IMR-90 (cell line): ENCODE results near the gene ZNF44. TPM values are rescaled to one million over a fixed set of nuclear protein-coding genes. Genes with fewer than 3 reads are reported as not detected.

Experiments
- ATAC-seq: fragments of 200-7000 bp; cut with Tn5 transposase; 2 replicates; pipeline ENCODE4 v1.9.1; 2020; ENCODE audit warnings: low read depth, mild to moderate bottlenecking, moderate library complexity
- BruUV-seq: library from RNA; stranded (reverse); fragments of 400-500 nt; replicated peaks from 2 replicates; lab custom pipeline; 2021; lab: Mats Ljungman, UMichigan
- CTCF ChIA-PET: fragments of 300-600 bp; formaldehyde crosslinking; extraction: SDS; loops from one replicate; lab custom pipeline; 2021; ENCODE audit warnings: antibody characterized with exemption; lab: Yijun Ruan, JAX
- POLR2A ChIA-PET: fragments of 300-600 bp; sonication (Branson Sonifier 250); formaldehyde crosslinking; loops from one replicate; lab custom pipeline; 2022; ENCODE audit warnings: antibody characterized with exemption; ENCODE audit not compliant: unreplicated experiment; lab: Charles Lee
- DNase-seq: peaks from one replicate; pipeline ENCODE4 v3.0.0; 2013
- H2AFZ ChIP-seq: replicated peaks from 2 replicates; pipeline ENCODE3; 2013; ENCODE audit warnings: low read length, mild to moderate bottlenecking; ENCODE audit not compliant: poor library complexity
- H2AK5ac ChIP-seq: 2 replicates; pipeline ENCODE4 v1.6.1; 2013; ENCODE audit warnings: low read depth, low read length, inconsistent platforms
- H2AK9ac ChIP-seq: replicated peaks from 2 replicates; pipeline ENCODE3; 2013; ENCODE audit warnings: mild to moderate bottlenecking, low read depth, low read length, moderate library complexity; ENCODE audit not compliant: poor library complexity
- H2BK120ac ChIP-seq: 2 replicates; pipeline ENCODE4 v1.6.1; 2013; ENCODE audit warnings: low read depth, low read length, inconsistent platforms
- H2BK15ac ChIP-seq: 3 replicates; pipeline ENCODE4 v1.6.1; 2013; ENCODE audit warnings: low read depth, low read length, inconsistent platforms
- H2BK20ac ChIP-seq: 2 replicates; pipeline ENCODE4 v1.6.1; 2013; ENCODE audit warnings: low read depth, mild to moderate bottlenecking, inconsistent platforms, low read length, moderate library complexity
- H2BK5ac ChIP-seq: 2 replicates; pipeline ENCODE4 v1.6.1; 2013; ENCODE audit warnings: mild to moderate bottlenecking, low read depth, low read length, inconsistent platforms; ENCODE audit not compliant: poor library complexity, severe bottlenecking
- H3K14ac ChIP-seq: replicated peaks from 2 replicates; pipeline ENCODE4 v1.6.1; 2013; ENCODE audit warnings: low read depth, low read length, inconsistent platforms
- H3K18ac ChIP-seq: 2 replicates; pipeline ENCODE4 v1.6.1; 2013; ENCODE audit warnings: low read depth, low read length, control low read depth
- H3K23ac ChIP-seq: 2 replicates; pipeline ENCODE4 v1.6.1; 2013; ENCODE audit warnings: low read depth, low read length, inconsistent platforms
- H3K27ac ChIP-seq: 2 replicates; pipeline ENCODE4 v1.5.1; 2013; ENCODE audit warnings: mild to moderate bottlenecking, control low read depth, low read length; ENCODE audit not compliant: insufficient read depth
- H3K27me3 ChIP-seq: 2 replicates; pipeline ENCODE4 v1.6.1; 2013; ENCODE audit warnings: low read length; ENCODE audit not compliant: control insufficient read depth, insufficient read depth
- H3K36me3 ChIP-seq: 2 replicates; pipeline ENCODE4 v1.6.1; 2013; ENCODE audit warnings: low read length, mixed read lengths; ENCODE audit not compliant: control insufficient read depth, insufficient read depth
- H3K4ac ChIP-seq: 2 replicates; pipeline ENCODE4 v1.6.1; 2013; ENCODE audit warnings: low read depth, low read length, inconsistent platforms
- H3K4me1 ChIP-seq: 2 replicates; pipeline ENCODE4 v1.6.1; 2013; ENCODE audit warnings: low read length, mixed read lengths; ENCODE audit not compliant: control insufficient read depth, insufficient read depth
- H3K4me2 ChIP-seq: 2 replicates; pipeline ENCODE4 v1.6.1; 2013; ENCODE audit warnings: low read depth, mild to moderate bottlenecking, control low read depth, low read length, moderate library complexity
- H3K4me3 ChIP-seq: 2 replicates; pipeline ENCODE4 v1.5.1; 2013; ENCODE audit warnings: low read depth, mild to moderate bottlenecking, control low read depth, low read length, moderate library complexity; ENCODE audit not compliant: insufficient read depth
- H3K56ac ChIP-seq: 2 replicates; pipeline ENCODE4 v1.6.1; 2013; ENCODE audit warnings: low read length, inconsistent platforms; ENCODE audit not compliant: insufficient read depth; ENCODE audit errors: extremely low read depth
- H3K79me1 ChIP-seq, 2 experiments: 2 replicates each; pipeline ENCODE4 v1.6.1; 2013; ENCODE audit warnings: low read length in 2 of 2, inconsistent platforms in 1 of 2, low read depth in 1 of 2
- H3K9ac ChIP-seq: 2 replicates; pipeline ENCODE4 v1.6.1; 2013; ENCODE audit warnings: low read depth, low read length, control low read depth
- H3K9me1 ChIP-seq: 2 replicates; pipeline ENCODE4 v1.6.1; 2013; ENCODE audit warnings: low read length, inconsistent platforms; ENCODE audit not compliant: insufficient read depth
- H3K9me3 ChIP-seq: 2 replicates; pipeline ENCODE4 v1.6.1; 2013; ENCODE audit warnings: low read length; ENCODE audit not compliant: control insufficient read depth, insufficient read depth
- H4K20me1 ChIP-seq: 2 replicates; pipeline ENCODE4 v1.6.1; 2013; ENCODE audit warnings: low read length, inconsistent platforms; ENCODE audit not compliant: insufficient read depth
- H4K5ac ChIP-seq: 2 replicates; pipeline ENCODE4 v1.6.1; 2013; ENCODE audit warnings: mild to moderate bottlenecking, low read depth, low read length, control low read depth
- H4K8ac ChIP-seq, 2 experiments: 2 replicates each; pipeline ENCODE4 v1.6.1; 2013; ENCODE audit warnings: low read depth in 2 of 2, low read length in 2 of 2, control low read depth in 1 of 2, inconsistent platforms in 1 of 2
- H4K91ac ChIP-seq: 2 replicates; pipeline ENCODE4 v1.6.1; 2013; ENCODE audit warnings: low read depth, low read length, inconsistent platforms; ENCODE audit not compliant: insufficient read depth
- CEBPB ChIP-seq: IDR thresholded peaks from 2 replicates; pipeline ENCODE4 v1.6.1; 2012; ENCODE audit warnings: low read depth, low read length, improper control_type of control experiment
- CTCF ChIP-seq: conservative IDR thresholded peaks from 2 replicates; pipeline ENCODE4 v1.5.1; 2012; ENCODE audit warnings: mild to moderate bottlenecking, low read depth, low read length, improper control_type of control experiment
- ELK1 ChIP-seq: fragments of 150-350 bp; IDR thresholded peaks from 2 replicates; pipeline ENCODE4 v1.6.1; 2016; ENCODE audit warnings: low read depth, mild to moderate bottlenecking, low read length, moderate library complexity, borderline replicate concordance
- FOS ChIP-seq: fragments of 150-350 bp; IDR thresholded peaks from 2 replicates; pipeline ENCODE4 v1.6.1; 2016; ENCODE audit warnings: low read depth, low read length
- MAFK ChIP-seq: IDR thresholded peaks from 2 replicates; pipeline ENCODE4 v1.6.1; 2012; ENCODE audit warnings: low read depth, low read length, improper control_type of control experiment
- MAZ ChIP-seq: IDR thresholded peaks from 2 replicates; pipeline ENCODE4 v1.6.1; 2012; ENCODE audit warnings: low read depth, mild to moderate bottlenecking, low read length, improper control_type of control experiment, moderate library complexity, borderline replicate concordance
- MXI1 ChIP-seq: IDR thresholded peaks from 2 replicates; pipeline ENCODE4 v1.6.1; 2012; ENCODE audit warnings: low read depth, mild to moderate bottlenecking, low read length, moderate library complexity, borderline replicate concordance
- NFE2L2 ChIP-seq: fragments of 150-350 bp; IDR thresholded peaks from 2 replicates; pipeline ENCODE4 v1.6.1; 2016; ENCODE audit warnings: low read depth, mild to moderate bottlenecking, low read length
- POLR2A ChIP-seq: IDR thresholded peaks from 2 replicates; pipeline ENCODE4 v1.6.1; 2012; ENCODE audit warnings: mild to moderate bottlenecking, low read depth, low read length
- RAD21 ChIP-seq: IDR thresholded peaks from 2 replicates; pipeline ENCODE4 v1.6.1; 2012; ENCODE audit warnings: low read length, improper control_type of control experiment
- RCOR1 ChIP-seq: IDR thresholded peaks from 2 replicates; pipeline ENCODE4 v1.6.1; 2012; ENCODE audit warnings: mild to moderate bottlenecking, low read length, improper control_type of control experiment; ENCODE audit not compliant: insufficient replicate concordance
- WGBS, 2 experiments: methylation state at CpG; one replicate each; pipeline versions ENCODE4 v1.1.5 to v1.1.7; 2013; ENCODE audit warnings: missing lambda C conversion rate in 2 of 2; ENCODE audit not compliant: insufficient read length in 1 of 2; ENCODE audit errors: extremely low coverage in 2 of 2; 5-methylcytosine and 5-hydroxymethylcytosine counted together
- dilution Hi-C: fragments of 300-500 bp; cut with HindIII; formaldehyde crosslinking; loops from one replicate; pipeline ENCODE4 v1.14.3; 2018; ENCODE audit warnings: low sequenced_read_pairs; ENCODE audit not compliant: unreplicated experiment
- in situ Hi-C: fragments of 300-500 bp; cut with MboI; formaldehyde crosslinking; loops from 3 replicates; pipeline ENCODE4 v1.14.3; 2019; ENCODE audit warnings: low sequenced_read_pairs, inconsistent platforms, mixed read lengths
- intact Hi-C: fragments of 100-400 bp; cut with micrococcal nuclease; formaldehyde crosslinking; loops from 2 replicates; pipeline ENCODE4 v1.10.0; 2022
- polyA plus RNA-seq, 3 experiments: library from polyadenylated mRNA; depleted of rRNA; stranded (reverse); fragments of >200 nt; gene quantifications; 2 replicates each; pipeline ENCODE4 v1.2.3, GENCODE V29; 2012; ENCODE audit warnings: low replicate concordance in 1 of 3
- total RNA-seq: library from RNA; depleted of rRNA; stranded (reverse); fragments of >200 nt; gene quantifications from 2 replicates; pipeline ENCODE4 v1.2.3, GENCODE V29; 2012
- TF ChIP-seq, protein P1 (sequence below): fragments of 150-350 bp; IDR thresholded peaks from 2 replicates; pipeline ENCODE4 v1.6.1; 2017; ENCODE audit warnings: mild to moderate bottlenecking, antibody characterized with exemption, low read length, low read depth

The ZNF44 gene
- total and polyA plus RNA-seq, 2 of the 4 experiments (the other 2 are of a cell fraction): 3.5 to 6.6 TPM

DNA sequence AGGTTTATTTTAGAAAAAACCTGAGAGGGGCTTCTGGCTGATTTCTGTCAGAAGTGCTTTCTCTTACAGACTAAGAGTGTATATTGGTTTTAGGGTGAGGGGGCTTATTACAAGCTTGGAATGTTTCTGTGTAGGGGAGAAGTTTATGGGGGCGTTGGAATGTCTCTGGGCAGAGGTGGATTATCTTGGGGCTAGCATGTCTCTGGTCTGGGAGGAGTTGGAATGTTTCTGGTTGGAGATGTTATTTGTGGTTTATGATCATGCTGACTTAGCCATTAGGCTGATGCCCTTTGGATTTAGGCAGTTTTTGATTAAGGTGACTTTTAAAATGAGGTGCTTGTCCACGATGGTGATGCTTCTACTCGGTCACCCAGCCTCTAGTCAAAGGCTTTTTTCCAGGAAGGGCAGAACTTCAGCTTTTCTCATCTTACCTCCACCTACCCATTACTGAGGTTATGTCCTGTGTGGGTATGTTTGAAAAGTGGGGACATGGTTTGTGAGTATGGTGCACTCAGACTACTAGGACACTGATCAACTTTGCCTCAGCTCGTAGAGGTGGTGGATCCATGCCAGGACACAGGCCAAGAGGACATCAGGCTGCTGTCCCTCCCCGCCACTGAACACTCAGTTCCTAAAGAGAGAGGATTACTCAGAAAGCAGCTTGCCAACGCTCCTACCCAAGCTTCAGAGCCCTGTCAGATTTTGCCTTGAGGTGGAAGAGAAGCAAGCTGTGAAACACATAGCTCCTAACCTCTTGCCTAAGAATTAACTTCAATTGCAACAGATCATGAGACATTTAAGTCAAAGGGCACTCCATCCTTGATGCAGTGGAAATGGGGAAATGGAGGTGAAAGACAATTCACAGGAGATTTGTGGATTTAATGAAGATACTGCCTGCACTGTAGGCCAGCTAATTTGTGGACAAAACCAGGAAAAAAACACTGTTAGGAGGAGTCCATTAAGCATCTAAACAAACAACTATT, 63.6 kb downstream of the ZNF44 start:
- ChIA-PET CTCF (interaction anchor here (0.6 kb wide), 1 partner anchor 17 kb away, joined by 4 read pairs; no protein-coding TSS in a partner anchor), POLR2A (no interaction called here)

More for the DNA sequence above, 63.6 kb downstream of the ZNF44 start:
- Histone ChIP-seq H3K9me1 (no peaks in the 10 kb centered on the region), H3K4me2 (no peak overlapping the region), H2AFZ (no peak overlapping the region), H3K4me3 (no peak overlapping the region), H3K27ac (no peak overlapping the region), H2AK5ac (no peak overlapping the region), H3K4me1 (no peaks in the 10 kb centered on the region), H3K18ac (no peak overlapping the region), H3K9ac (no peak overlapping the region), H4K8ac (no peak overlapping the region), H3K27me3 (no peaks in the 10 kb centered on the region), H2AK9ac (no peak overlapping the region), H3K14ac (no peak overlapping the region), H3K23ac (no peak overlapping the region), H4K20me1 (no peaks in the 10 kb centered on the region), H2BK20ac (no peak overlapping the region), H3K4ac (no peak overlapping the region), H3K9me3 (peaks cover 17% of the 10 kb centered on the region), H4K5ac (no peak overlapping the region), H2BK120ac (no peak overlapping the region), H3K79me1 (no peaks in the 10 kb centered on the region), H3K56ac (no peak overlapping the region), H4K91ac (no peak overlapping the region), H2BK15ac (no peak overlapping the region), H3K36me3 (no peaks in the 10 kb centered on the region; the same call in 1 of the 2 replicates), H2BK5ac (no peak overlapping the region)
- dilution Hi-C loops: no loop called here
- in situ Hi-C loops: loop anchor here (10.0 kb wide), 1 partner anchor 84 kb away; no protein-coding TSS in a partner anchor
- ATAC-seq: no peak
- WGBS, 2 experiments: 38% methylated on average over 2 of the region's 6 CpGs; no CpG with 5 or more reads in 1 of the 2 experiments
- no TSS peak for BruUV-seq
- DNase-seq: no peak
- no peak for TF ChIP-seq CEBPB
- TF ChIP-seq RAD21: no peak
- TF ChIP-seq FOS: no peak
- TF ChIP-seq RCOR1: no peak
- TF ChIP-seq MAZ: no peak
- no peak for TF ChIP-seq POLR2A
- TF ChIP-seq NFE2L2: no peak
- no peak for TF ChIP-seq MXI1
- no peak for TF ChIP-seq ELK1
- TF ChIP-seq MAFK: no peak
- TF ChIP-seq, protein P1, sequence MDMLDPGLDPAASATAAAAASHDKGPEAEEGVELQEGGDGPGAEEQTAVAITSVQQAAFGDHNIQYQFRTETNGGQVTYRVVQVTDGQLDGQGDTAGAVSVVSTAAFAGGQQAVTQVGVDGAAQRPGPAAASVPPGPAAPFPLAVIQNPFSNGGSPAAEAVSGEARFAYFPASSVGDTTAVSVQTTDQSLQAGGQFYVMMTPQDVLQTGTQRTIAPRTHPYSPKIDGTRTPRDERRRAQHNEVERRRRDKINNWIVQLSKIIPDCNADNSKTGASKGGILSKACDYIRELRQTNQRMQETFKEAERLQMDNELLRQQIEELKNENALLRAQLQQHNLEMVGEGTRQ: no peak
- no peak for TF ChIP-seq CTCF
- intact Hi-C loops: no loop called here
